HG03442 (cell line): ENCODE measurements around the gene KLHL30.

Source experiments
- ATAC-seq: cut with Tn5 transposase; IDR thresholded peaks from one replicate; pipeline ENCODE4 v1.9.1; 2021; ENCODE audit warnings: mild to moderate bottlenecking, moderate library complexity; ENCODE audit not compliant: unreplicated experiment

Gene KLHL30

GRCh38 chr2:238117199-238118154 is 21.0 kb upstream of the KLHL30 start:
- no peak for ATAC-seq

- no peak for ATAC-seq
Observed at GRCh38 chr2:238119756-238120462, 18.6 kb upstream of the KLHL30 start.

GRCh38 chr2:238120463-238121298 is 17.8 kb upstream of the KLHL30 start:
- ATAC-seq: no peak

GRCh38 chr2:238121511-238122286 is 16.8 kb upstream of the KLHL30 start:
- ATAC-seq: no peak

- ATAC-seq: no peak
Observed at GRCh38 chr2:238122287-238123217, 15.9 kb upstream of the KLHL30 start.

GRCh38 chr2:238123218-238123971 is 15.1 kb upstream of the KLHL30 start:
- ATAC-seq: no peak

- ATAC-seq: no peak
Observed at GRCh38 chr2:238123991-238124470, 14.4 kb upstream of the KLHL30 start.

GRCh38 chr2:238124488-238125126 is 13.9 kb upstream of the KLHL30 start:
- ATAC-seq: no peak

GRCh38 chr2:238125127-238125885 is 13.2 kb upstream of the KLHL30 start:
- no peak for ATAC-seq

- no peak for ATAC-seq
Observed at GRCh38 chr2:238126338-238126737, 12.1 kb upstream of the KLHL30 start.

GRCh38 chr2:238126775-238127164 is 11.7 kb upstream of the KLHL30 start:
- no peak for ATAC-seq

- no peak for ATAC-seq
Observed at GRCh38 chr2:238127165-238128060, 11.1 kb upstream of the KLHL30 start.

- ATAC-seq: no peak
Observed at GRCh38 chr2:238128061-238128440, 10.4 kb upstream of the KLHL30 start.

GRCh38 chr2:238128534-238129001 is 9.9 kb upstream of the KLHL30 start:
- ATAC-seq: no peak

- no peak for ATAC-seq
Observed at GRCh38 chr2:238129166-238130010, 9.1 kb upstream of the KLHL30 start.
